Activated CD8-positive, alpha-beta memory T cell treated with anti-CD3 and anti-CD28 coated beads for 1 hour (primary cell): Measurements from ENCODE around the gene PREB.

ENCODE experiments used
- DNase-seq, 2 donors: peaks; one replicate each; pipeline ENCODE4 v3.0.0-alpha.2; 2020; ENCODE audit warnings: low read depth in 1 of 2; ENCODE audit errors: extremely low read depth in 1 of 2

PREB gene

DNA sequence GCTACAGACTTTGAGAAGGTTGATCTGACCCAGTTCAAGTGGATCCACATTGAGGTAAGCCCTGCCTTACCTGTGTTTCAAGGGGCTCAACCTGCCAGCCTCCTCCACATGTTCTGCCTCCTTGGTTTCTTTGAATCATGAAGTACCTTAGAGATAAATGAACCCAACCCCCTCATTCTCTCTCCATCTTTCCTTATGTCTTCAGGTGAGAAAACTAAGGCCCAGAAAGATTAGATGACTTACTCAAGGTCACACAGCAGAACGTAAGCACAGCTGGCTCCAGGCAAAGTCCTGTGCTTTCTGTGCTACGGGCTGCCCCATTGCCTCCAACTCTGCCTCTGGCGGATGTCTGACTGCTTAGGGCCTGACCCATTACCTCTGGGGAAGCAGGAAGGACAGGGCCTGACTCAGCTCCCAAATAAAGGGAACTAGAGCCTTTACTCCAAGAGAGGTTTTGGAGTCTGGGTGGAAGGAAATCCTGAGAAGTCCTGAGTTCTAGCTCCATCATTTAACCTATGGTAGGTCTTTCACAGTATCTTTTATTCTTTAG lies 37.6 kb downstream of the PREB start:
- DNase-seq: no peak

DNA sequence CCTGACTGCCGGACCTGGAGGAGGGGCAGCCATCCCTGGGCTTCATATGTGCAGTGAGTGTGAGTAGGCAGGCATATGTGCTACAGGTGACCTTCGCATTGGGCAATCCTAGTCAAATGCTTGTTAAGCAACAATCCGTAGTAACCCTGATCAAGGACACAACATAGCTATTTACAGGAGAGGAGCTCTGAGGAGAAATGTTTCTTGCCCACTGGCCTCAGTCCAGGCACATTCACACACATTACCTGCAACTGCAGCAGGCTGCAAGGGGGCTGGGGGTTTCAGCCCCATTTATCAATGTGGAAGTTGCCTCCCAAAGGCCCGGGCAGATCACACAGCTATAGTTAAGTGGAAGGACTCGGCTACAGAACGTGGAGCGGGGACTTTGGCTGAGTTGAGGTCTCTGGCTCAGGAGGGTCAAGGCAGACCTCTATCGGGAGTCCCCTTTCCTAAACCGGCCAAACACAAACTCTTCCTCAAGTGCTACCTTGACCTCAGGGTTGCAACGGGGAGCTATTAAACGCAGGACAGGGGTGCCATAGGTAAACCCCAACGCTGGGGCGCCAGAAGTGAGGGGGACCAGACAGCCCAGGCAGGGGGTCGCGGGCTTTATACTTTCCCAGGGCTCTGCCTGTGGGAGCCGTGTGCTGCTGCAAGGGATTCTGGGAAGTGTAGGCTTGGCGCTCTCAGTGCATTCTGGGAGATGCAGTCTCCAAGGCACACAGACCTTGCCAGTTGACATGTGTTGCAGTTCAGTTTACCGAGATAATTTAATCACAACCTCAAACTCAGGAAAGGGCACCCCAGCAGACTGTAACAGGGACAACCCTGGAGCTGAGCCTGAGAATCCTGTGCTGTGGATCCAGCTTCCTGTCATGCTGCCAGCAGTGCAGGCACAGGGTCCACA lies 38.4 kb downstream of the PREB start:
- DNase-seq: no peak

DNA sequence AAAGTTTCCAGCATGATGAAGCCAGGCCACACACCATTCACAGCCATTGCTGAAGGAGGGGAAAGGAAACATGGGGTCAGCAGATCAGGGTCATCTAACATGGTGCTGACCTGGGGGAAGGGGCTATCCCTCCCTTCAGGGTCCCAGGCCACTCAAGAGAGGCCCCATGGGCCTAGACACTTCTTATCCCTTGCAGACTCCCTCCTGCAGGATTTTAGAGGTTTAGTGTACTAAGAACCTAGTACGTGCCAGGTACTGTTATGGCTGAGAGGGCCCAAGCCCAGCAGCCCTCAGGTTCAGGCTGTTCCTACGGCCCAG lies 39.0 kb downstream of the PREB start:
- no peak for DNase-seq

DNA sequence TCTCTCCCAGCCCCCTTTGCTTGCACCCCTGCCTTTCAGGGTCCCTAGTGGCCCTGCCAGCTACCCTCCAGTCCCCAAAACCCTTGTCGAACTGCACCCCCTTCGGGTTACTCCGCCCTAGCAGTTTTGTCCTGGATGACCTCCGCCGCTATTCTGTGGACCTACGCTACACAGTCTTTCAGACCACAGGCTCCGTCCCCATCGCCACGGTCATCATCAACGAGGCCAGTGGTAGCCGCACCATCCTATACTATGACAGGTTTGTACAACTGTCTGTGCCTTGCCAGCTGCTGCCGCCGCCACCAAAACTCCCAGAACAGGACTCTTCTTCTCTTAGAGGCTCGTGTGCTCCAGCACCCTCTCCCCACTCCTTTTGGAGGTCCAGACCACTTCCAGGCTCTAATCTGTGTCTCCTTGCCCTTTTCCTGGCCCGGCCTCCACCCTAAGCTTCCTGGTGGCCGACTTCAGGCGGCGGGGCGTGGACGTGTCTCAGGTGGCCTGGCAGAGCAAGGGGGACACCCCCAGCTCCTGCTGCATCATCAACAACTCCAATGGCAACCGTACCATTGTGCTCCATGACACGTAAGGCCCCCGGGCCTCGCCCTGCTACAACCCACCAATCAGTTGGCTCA lies 40.0 kb downstream of the PREB start:
- no peak for DNase-seq

DNA sequence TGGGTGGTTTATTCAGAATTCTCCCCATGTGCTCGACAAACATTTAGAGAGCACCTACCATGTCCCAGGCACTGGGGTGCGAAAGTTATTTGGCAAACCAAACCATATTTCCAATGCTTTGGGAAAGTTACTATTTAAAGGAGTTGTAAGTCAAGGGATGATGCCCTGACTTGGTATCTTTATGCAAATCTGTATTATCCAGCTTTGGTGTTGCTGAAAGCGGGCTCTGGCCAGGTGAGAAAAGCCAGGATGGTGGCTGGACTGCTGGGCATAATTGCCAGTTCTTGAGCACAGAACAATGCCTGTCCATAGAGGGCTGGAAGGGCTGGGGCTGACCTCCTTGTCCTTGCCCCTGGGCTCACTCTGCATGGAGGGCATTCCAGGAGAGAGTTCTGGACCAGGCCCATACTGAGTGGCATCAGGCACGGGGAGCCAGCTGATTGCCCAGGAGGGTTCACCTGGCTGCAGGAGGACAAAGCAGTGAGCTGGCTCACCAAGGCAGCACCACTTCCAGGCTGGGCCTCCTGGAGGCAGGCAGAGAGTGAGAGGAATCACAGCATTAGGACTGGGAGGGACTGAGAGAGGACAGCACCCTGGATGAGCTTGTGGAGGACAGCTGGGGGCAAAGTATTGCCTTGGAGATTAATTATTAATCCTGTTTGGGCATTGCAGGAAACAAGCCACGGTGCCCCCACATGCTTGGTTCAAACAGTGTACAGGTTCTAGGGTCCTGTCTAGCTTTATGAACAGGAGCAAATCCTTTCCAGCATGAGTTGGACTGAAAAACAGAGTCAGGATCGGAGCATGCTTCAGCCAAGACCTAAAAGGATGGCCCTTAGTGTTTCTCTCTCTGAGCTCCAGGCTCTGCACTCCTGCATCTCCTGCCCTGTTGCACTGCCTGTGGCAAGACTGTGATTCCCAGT lies 40.7 kb downstream of the PREB start:
- DNase-seq: no peak

DNA sequence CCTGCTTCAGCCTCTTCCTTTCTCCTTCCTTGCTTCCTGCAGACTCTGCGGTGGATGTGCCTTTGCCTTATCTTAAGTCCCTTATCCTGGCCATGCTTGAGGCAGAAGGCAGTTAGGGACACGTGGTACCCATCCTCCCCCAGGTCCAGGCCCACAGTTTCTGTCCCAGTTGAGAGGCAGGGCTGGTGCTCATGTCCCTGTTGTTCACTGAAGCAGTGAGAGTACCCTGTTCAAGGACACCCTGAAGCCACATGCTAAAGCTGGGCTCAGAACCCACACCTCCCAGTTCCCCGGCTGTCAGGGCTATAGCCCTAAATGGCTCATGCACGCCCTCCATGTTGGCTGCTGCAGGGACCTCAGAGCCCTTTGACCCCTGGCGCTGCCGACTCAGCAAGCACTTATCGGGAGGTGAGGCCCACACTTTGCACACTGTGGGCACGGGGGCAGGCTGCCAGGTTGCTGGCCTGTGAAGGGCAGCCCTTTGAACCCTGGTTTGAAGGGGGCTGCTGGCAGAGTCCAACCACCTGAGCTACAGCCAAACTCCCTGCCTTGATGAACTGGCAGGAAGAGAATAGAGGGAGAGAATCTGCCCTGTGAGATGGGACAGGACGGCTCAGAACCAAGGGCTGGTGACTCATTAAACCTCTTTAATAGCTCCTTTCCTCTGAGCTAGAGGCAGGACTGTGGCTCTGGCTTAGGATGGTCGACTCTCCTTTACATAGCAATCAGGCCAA lies 41.6 kb downstream of the PREB start:
- no peak for DNase-seq

DNA sequence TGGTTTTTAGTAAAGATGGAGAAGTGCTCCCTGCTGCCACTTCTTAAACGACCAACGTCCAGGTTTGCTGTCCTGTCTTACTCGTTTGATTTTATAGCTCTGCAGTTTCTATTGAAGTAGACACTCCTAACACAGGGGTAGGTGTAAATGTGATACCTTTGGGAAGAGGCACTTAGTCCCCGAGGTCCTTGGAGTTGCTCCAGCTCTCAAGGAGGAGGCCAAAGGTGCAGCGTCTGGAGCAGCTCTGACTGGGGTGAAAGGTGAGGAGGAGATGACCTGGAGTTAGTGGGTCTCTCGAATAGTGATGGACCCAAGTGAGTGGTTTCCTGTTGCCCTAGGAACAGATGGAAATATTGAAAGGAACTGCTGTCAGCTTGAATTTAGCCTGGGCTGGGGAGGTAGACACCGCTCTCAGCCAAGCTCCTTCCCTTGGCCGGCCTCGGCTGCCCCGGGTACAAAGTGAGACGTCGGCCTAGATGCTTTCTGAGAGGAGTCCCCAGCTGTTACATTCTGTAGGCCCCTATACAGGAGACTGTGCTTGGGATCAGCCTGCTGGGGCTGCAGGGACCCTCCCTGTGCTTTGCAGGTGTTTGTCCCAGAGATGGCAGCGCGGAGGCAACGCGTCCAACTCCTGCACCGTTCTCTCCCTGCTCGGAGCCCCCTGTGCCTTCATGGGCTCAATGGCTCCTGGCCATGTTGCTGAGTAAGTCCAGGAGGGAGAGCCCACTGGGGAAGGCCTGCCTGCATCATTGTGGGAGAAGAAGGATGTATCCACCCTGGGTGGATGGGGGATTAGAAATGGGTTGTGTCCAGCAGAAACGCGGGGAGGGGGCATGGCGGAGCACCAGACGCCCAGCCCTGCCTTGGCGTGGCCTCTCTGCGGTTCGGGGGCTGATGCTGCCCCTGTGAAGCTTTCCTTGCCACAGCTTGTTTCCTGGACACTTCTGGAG lies 42.4 kb downstream of the PREB start:
- no peak for DNase-seq

DNA sequence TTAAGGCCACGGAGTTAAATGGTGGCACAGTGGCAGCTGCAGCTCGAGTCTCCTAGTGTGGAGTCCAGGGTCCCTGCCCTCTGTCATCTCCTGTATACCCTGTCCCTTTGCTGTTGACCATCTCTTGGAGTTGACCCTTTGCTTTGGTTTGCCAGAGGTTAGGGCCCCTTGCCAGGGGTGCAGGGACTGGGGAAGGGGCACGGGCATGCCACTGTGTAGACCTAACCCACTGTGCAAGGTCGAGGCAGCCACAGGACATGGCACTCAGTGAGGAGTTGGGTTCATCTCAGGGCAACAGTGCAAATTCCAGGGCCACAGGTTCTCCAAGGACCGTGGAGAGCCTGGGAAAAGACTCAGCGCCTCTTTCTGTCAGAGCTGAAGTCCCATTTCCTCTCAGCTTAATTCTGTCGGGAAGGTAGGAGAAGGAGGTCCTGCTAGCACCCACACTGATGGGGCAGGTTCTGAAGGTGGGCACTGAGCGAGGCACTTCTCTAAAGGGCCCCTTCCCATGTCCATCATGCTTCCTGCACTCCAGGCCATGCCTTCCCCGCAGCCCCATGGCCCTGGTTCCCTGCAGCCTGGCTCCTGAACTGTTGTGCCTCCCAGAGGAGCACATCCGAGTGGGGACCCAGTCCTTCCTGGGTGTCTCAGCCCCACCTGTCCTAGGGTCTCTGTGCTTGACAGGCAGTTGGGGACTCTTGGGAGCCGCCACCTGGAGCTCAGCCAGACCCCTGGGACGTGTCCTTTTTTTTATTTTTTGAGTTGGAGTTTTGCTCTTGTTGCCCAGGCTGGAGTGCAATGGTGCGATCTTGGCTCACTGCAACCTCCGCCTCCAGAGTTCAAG lies 45.1 kb downstream of the PREB start:
- DNase-seq: no peak

DNA sequence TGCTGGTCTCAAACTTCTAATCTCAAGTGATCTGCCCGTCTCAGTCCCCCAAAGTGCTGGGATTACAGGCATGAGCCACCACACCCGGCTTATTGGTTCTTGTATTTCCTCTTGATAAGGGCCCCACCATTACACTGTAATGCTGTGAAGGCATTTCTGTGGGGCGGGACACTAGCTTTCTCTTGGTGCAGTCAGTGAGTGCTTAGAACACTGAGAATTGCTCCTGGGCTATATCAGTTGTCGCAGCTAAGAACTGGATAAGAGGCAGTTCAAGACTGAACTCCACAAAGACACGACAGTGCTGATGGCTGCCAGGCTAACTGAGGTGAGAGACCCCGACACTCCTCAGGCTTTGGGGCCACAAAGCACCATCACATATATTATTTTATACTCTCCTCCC lies 45.8 kb downstream of the PREB start:
- DNase-seq: no peak

DNA sequence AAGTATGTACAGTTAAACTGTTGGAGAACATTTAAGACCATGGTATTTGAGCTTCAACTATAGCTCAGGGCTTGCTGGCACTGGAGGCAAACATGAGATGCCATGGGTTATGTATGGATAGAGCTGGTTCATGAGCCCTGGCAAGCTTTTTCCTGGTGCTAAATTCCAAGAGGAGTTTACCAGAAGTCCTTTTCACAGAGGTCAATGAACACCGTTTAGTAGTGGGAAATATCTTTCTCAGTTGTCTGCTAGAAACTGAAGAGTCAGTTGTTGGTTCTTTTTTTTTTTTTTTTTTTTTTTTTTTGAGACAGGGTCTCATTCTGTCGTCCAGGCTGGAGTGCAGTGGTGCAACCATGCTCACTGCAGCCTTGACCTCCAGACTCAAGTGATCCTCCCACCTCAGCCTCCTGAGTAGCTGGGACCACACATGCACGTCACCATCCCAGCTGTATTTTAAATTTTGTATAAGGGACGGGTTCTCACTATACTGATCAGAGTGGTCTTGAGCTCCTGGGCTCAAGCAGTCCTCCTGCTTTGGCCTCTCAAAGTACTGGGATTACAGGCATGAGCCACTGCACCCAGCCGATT lies 46.5 kb downstream of the PREB start:
- DNase-seq: no peak

DNA sequence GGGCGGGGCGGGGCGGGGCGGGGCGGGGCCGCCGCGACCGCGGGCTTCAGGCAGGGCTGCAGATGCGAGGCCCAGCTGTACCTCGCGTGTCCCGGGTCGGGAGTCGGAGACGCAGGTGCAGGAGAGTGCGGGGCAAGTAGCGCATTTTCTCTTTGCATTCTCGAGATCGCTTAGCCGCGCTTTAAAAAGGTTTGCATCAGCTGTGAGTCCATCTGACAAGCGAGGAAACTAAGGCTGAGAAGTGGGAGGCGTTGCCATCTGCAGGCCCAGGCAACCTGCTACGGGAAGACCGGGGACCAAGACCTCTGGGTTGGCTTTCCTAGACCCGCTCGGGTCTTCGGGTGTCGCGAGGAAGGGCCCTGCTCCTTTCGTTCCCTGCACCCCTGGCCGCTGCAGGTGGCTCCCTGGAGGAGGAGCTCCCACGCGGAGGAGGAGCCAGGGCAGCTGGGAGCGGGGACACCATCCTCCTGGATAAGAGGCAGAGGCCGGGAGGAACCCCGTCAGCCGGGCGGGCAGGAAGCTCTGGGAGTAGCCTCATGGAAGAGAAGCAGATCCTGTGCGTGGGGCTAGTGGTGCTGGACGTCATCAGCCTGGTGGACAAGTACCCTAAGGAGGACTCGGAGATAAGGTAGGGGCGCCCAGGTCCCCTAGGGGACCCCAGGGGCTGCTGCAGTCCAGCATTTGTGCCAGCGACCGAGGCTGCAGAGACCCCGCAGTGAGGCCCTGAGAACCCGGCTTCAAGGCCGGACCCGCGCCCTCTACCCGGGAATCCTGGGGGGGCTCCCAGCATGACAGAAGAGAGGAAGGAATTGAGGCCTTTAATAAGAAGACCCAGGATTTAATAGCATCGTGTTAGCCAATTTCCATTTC lies 47.5 kb downstream of the PREB start, which contains the start of gene KHK:
Gene KHK (plus strand): TSS at position 49 of the 870 bp plus-strand sequence. CDS start 488 bp downstream, at position 537.
- no peak for DNase-seq

DNA sequence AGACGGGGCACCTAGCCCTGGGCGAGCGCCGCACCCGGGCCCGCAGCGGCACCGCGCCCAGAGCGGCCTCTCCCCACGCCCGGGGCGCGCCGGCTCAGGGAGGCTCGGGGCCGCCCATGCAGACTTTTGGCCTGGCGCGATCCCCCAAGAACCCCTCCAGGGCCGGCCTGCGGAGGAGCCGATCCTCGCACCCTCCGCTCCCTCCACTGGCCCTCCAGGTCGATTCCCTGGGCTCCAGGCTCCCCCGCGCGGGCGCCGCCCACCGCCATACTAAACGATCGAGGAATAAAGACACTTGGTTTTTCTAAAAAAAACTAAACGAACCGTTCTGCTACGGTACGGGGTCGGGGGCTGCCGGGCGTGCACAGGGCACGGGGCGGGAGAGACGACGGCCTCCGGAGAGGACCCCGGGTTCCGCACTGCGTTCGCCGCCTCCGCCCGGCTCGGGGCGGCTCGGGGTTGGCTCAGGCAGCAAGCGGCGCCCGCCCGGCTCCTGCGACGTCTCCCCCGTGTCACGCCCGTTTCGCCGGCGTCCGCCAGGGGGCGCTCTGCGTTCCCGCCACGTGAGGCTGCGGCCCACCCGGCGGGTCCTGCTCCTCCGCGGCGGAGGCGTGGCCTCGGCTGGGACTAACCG lies 48.2 kb downstream of the PREB start:
- peak; percentile 89 to 97 for DNase-seq

DNA sequence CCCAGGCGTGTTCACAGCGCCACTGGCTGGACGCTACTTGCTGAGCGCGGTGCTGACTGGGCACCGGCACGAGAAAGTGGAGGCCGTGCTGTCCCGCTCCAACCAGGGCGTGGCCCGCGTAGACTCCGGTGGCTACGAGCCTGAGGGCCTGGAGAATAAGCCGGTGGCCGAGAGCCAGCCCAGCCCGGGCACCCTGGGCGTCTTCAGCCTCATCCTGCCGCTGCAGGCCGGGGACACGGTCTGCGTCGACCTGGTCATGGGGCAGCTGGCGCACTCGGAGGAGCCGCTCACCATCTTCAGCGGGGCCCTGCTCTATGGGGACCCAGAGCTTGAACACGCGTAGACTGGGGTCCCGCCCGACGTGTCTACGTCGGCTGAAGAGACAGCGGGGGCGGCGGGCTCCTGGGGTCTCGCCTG lies 48.8 kb downstream of the PREB start:
- DNase-seq: no peak

DNA sequence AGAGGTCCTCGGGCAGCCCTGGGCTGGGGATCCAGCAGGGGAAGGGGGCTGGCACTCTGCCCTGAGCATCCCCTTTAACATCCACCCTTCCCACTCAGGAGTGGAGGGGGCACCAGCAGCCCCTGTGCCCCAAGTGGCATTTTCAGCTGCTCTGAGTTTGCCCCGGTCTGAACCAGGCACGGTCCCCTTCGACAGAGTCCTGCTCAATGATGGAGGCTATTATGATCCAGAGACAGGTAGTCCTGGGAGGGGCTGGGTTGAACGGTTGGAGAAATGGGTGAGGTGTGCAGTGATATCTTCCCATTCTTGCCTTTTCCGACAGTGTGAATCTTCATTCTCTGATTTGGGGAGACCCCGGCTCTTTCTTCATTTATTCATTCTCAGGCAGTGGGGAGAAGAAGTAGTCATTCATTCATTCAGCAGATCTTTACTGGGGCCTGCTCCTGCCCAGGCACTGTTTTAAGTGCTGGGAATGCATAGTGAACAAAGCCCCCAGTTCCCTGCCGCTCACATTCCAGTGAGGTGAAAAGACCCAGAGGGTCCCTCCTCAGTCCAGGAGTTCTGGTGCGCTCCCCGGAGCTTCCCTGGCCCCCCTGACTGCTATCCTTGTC lies 49.3 kb downstream of the PREB start:
- DNase-seq: no peak

DNA sequence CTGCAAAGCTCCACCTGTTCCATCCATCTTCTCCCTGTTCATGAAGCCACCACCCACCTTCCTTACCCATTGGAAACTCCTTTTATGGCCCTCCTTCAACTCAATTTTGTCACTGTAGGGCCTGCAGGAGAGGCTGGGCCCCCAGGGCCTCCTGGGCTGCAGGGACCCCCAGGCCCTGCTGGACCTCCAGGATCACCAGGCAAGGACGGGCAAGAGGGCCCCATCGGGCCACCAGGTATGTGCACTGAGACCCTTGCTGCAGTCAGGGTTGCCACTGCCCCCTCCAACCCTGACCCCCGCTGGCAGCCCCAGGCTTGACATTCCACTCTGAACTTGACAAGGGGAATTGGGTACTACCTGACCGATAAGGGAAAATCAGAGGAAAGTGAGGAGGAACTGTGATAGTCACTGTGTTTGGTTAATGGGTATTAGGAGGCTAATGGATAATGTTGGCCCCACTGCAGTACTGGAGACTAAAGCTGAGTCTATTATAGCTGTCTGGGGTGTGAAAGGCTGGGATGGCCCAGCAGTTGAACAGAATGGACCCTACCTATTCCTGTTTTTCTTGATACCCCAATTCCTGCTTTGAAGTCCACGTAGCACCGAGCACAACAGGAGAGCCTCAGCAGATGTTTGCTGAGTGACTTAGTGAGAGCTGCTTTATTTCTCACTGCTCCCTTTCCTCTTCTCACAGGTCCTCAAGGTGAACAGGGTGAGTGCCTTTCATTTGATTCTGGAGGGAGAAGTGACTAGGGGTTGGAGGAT lies 50.0 kb downstream of the PREB start:
- no peak for DNase-seq
